ENCODE data around the gene DUSP23. TPM values are rescaled to one million over a fixed set of nuclear protein-coding genes. Genes with fewer than 3 reads are reported as not detected.

The DUSP23 gene
- total RNA-seq, 1 donor from 2014 or later = 40.1 TPM

DNA sequence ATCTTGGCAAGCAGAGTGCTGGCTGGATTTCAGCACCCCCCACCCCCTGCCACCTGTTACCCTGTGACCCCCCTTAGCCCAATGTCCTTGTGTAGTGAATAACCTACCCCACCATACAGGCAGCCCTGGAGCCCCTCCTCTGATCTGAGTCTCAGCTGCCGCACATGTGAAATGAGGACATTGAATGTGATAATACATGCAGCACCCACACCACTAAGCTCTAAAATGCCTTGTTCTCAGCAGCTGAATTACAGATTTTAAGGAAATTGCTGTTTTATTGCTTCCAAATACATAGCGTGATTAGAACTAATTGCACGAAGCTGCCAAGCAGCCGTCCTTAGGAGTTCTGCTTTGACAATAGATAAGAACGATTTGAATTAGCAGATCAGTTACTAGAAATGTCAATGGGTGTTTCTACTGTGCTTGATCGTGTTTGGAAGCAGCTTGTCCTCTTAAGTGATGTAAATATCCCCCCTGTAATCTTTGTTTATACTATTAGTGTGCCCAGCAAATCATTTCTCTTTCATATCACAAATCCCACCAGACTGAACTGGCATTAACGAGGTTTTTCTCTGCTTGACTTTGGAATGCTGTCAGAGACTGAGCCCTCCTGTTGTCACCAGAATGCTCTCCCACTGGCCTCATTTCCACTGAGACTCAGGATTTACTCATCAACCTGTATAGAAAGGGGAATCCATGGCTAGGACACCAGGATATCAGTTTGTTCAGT is 50.8 kb downstream of the DUSP23 start:
- H3K27ac Mint-ChIP-seq = no peak overlapping the region

More for the DNA sequence above, 50.8 kb downstream of the DUSP23 start:
- Mint-ChIP-seq H3K9me3 (no peaks in the 10 kb centered on the region), H3K36me3 (peaks cover 2% of the 10 kb centered on the region), H3K27me3 (ENCODE audit: low read depth) (peaks cover 1% of the 10 kb centered on the region), H3K4me1 (peaks cover 16% of the 10 kb centered on the region), H3K4me3 (no peak overlapping the region)
- TF ChIP-seq, protein P1, sequence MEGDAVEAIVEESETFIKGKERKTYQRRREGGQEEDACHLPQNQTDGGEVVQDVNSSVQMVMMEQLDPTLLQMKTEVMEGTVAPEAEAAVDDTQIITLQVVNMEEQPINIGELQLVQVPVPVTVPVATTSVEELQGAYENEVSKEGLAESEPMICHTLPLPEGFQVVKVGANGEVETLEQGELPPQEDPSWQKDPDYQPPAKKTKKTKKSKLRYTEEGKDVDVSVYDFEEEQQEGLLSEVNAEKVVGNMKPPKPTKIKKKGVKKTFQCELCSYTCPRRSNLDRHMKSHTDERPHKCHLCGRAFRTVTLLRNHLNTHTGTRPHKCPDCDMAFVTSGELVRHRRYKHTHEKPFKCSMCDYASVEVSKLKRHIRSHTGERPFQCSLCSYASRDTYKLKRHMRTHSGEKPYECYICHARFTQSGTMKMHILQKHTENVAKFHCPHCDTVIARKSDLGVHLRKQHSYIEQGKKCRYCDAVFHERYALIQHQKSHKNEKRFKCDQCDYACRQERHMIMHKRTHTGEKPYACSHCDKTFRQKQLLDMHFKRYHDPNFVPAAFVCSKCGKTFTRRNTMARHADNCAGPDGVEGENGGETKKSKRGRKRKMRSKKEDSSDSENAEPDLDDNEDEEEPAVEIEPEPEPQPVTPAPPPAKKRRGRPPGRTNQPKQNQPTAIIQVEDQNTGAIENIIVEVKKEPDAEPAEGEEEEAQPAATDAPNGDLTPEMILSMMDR (IDR thresholded peaks at IDR 0.05; ENCODE audit: unreplicated experiment) = no peak
- no peak for DNase-seq (ENCODE audit: low spot score in 2 of 2, unreplicated experiment in 2 of 2)

Other genes starting within 250 kb of the DUSP23 start
- not detected in 3 replicates for gene OR10J5, start 245.0 kb upstream of the DUSP23 start, total RNA-seq
- gene APCS, start 193.1 kb upstream of the DUSP23 start, total RNA-seq = not detected in 3 replicates
- gene CRP, start 66.4 kb upstream of the DUSP23 start, total RNA-seq = not detected in 3 replicates
- gene FCRL6, start 21.4 kb downstream of the DUSP23 start, total RNA-seq = 0.60 to 0.62 TPM (median 0.61 TPM) in 3 replicates
- not detected in 3 replicates for gene SLAMF8, start 45.9 kb downstream of the DUSP23 start, total RNA-seq
- not detected in 3 replicates for gene VSIG8, start 81.7 kb downstream of the DUSP23 start, total RNA-seq
- gene CFAP45, start 119.2 kb downstream of the DUSP23 start, total RNA-seq = 0.18 to 0.20 TPM (median 0.20 TPM) in 3 replicates
- 41.6 to 46.2 TPM (median 44.6 TPM) in 3 replicates for gene TAGLN2, start 144.5 kb downstream of the DUSP23 start, total RNA-seq
- gene IGSF9, start 164.7 kb downstream of the DUSP23 start, total RNA-seq = 75.8 to 77.5 TPM (median 76.9 TPM) in 3 replicates
- not detected in 3 replicates for gene SLAMF9, start 173.3 kb downstream of the DUSP23 start, total RNA-seq

Measured in mesothelial cell of epicardium (in vitro differentiated cells).